ENCODE data around the gene PLEKHO1.
A peak's percentile ranks its signal among the peaks of the same experiment; 100 is the strongest.
"Not testable (repeated sequence)": the region's sequence is repeated elsewhere in the genome, so short reads cannot be mapped to it uniquely, and the experiment has no call there.

Gene PLEKHO1

GRCh38 chr1:150138044-150138443, 11.7 kb upstream of the PLEKHO1 start:
- no peak for TF ChIP-seq POLR2A (IDR thresholded peaks at IDR 0.05; ENCODE audit: low read depth, low read length)
- no peak for DNase-seq (ENCODE audit: insufficient read length, low spot score)
- no peak for FAIRE-seq

GRCh38 chr1:150141452-150141851, 8.3 kb upstream of the PLEKHO1 start:
- no peak for FAIRE-seq

GRCh38 chr1:150142083-150142482, 7.6 kb upstream of the PLEKHO1 start:
- no peak for DNase-seq (ENCODE audit: insufficient read length, low spot score)
- no peak for TF ChIP-seq POLR2A (IDR thresholded peaks at IDR 0.05; ENCODE audit: low read depth, low read length)
- no peak for FAIRE-seq

More at GRCh38 chr1:150141452-150141851, 8.3 kb upstream of the PLEKHO1 start:
- no peak for TF ChIP-seq POLR2A (IDR thresholded peaks at IDR 0.05; ENCODE audit: low read depth, low read length)
- no peak for DNase-seq (ENCODE audit: insufficient read length, low spot score)

- no peak for FAIRE-seq
- DNase-seq (ENCODE audit: insufficient read length, low spot score), result no peak
- TF ChIP-seq POLR2A (IDR thresholded peaks at IDR 0.05; ENCODE audit: low read depth, low read length), result no peak
These were observed 5.1 kb upstream of the PLEKHO1 start for GRCh38 chr1:150144606-150145005.

GRCh38 chr1:150146016-150146415, 3.7 kb upstream of the PLEKHO1 start:
- not testable (repeated sequence) for FAIRE-seq; DNase-seq (ENCODE audit: insufficient read length, low spot score)

GRCh38 chr1:150146849-150147542, 2.7 kb upstream of the PLEKHO1 start:
- DNase-seq (ENCODE audit: insufficient read length, low spot score) (no peak), FAIRE-seq (no peak)
- no peak for TF ChIP-seq POLR2A (IDR thresholded peaks at IDR 0.05; ENCODE audit: low read depth, low read length)

- DNase-seq (ENCODE audit: insufficient read length, low spot score), result no peak
- no peak for FAIRE-seq
- no peak for TF ChIP-seq POLR2A (IDR thresholded peaks at IDR 0.05; ENCODE audit: low read depth, low read length)
These were observed 862 bp upstream of the PLEKHO1 start for GRCh38 chr1:150148837-150149270.

- no peak for TF ChIP-seq POLR2A (IDR thresholded peaks at IDR 0.05; ENCODE audit: low read depth, low read length)
- DNase-seq (ENCODE audit: insufficient read length, low spot score), result no peak
- no peak for FAIRE-seq
These were observed 661 bp downstream of the PLEKHO1 start for GRCh38 chr1:150150133-150151021.

GRCh38 chr1:150151291-150152181, 1.8 kb downstream of the PLEKHO1 start:
- no peak for FAIRE-seq
- no peak for DNase-seq (ENCODE audit: insufficient read length, low spot score)
- no peak for TF ChIP-seq POLR2A (IDR thresholded peaks at IDR 0.05; ENCODE audit: low read depth, low read length)

- DNase-seq (ENCODE audit: insufficient read length, low spot score) (no peak), FAIRE-seq (no peak)
- TF ChIP-seq POLR2A (IDR thresholded peaks at IDR 0.05; ENCODE audit: low read depth, low read length), result no peak
These were observed 2.4 kb downstream of the PLEKHO1 start for GRCh38 chr1:150152182-150152536.

GRCh38 chr1:150152772-150153456, 3.2 kb downstream of the PLEKHO1 start:
- no peak for TF ChIP-seq POLR2A (IDR thresholded peaks at IDR 0.05; ENCODE audit: low read depth, low read length)
- FAIRE-seq (peak; percentile 43), DNase-seq (ENCODE audit: insufficient read length, low spot score) (peak; percentile 61)

GRCh38 chr1:150154143-150154542, 4.4 kb downstream of the PLEKHO1 start:
- TF ChIP-seq POLR2A (IDR thresholded peaks at IDR 0.05; ENCODE audit: low read depth, low read length), result no peak
- no peak for DNase-seq (ENCODE audit: insufficient read length, low spot score)
- FAIRE-seq, result no peak

- no peak for DNase-seq (ENCODE audit: insufficient read length, low spot score)
- FAIRE-seq, result no peak
- TF ChIP-seq POLR2A (IDR thresholded peaks at IDR 0.05; ENCODE audit: low read depth, low read length), result no peak
These were observed 5.8 kb downstream of the PLEKHO1 start for GRCh38 chr1:150155413-150156071.

Data from H54 (cell line).